PFSK-1 (cell line): ENCODE data around the gene SSR2.
A peak's percentile ranks its signal among the peaks of the same experiment; 100 is the strongest.

Source experiments
- FOXP2 ChIP-seq: optimal IDR thresholded peaks from 2 replicates; pipeline ENCODE3; 2011; ENCODE audit warnings: borderline replicate concordance, control low read depth, inconsistent platforms; ENCODE audit not compliant: insufficient read depth; ENCODE audit errors: extremely low read length, extremely low read depth
- POLR2AphosphoS5 ChIP-seq: IDR thresholded peaks from 2 replicates; pipeline ENCODE4 v1.6.1; 2012; ENCODE audit warnings: low read depth, mild to moderate bottlenecking, control low read depth, low read length, moderate library complexity
- SIN3A ChIP-seq: IDR thresholded peaks from 2 replicates; pipeline ENCODE4 v1.6.1; 2012; ENCODE audit warnings: mild to moderate bottlenecking, low read length, moderate library complexity, borderline replicate concordance; ENCODE audit not compliant: insufficient read depth
- TAF1 ChIP-seq: IDR thresholded peaks from 2 replicates; pipeline ENCODE4 v1.6.1; 2012; ENCODE audit warnings: low read length, control low read depth, borderline replicate concordance; ENCODE audit not compliant: insufficient read depth
- TF ChIP-seq, protein P1 (sequence below), 2 experiments: IDR thresholded peaks; 2 replicates each; pipeline versions ENCODE4 v1.6.1 to v1.8.0; 2011 to 2012; ENCODE audit warnings: low read depth in 2 of 2, low read length in 2 of 2, control low read depth in 1 of 2, inconsistent platforms in 1 of 2, mild to moderate bottlenecking in 1 of 2, moderate library complexity in 1 of 2; ENCODE audit not compliant: insufficient read depth in 1 of 2

Gene SSR2

DNA sequence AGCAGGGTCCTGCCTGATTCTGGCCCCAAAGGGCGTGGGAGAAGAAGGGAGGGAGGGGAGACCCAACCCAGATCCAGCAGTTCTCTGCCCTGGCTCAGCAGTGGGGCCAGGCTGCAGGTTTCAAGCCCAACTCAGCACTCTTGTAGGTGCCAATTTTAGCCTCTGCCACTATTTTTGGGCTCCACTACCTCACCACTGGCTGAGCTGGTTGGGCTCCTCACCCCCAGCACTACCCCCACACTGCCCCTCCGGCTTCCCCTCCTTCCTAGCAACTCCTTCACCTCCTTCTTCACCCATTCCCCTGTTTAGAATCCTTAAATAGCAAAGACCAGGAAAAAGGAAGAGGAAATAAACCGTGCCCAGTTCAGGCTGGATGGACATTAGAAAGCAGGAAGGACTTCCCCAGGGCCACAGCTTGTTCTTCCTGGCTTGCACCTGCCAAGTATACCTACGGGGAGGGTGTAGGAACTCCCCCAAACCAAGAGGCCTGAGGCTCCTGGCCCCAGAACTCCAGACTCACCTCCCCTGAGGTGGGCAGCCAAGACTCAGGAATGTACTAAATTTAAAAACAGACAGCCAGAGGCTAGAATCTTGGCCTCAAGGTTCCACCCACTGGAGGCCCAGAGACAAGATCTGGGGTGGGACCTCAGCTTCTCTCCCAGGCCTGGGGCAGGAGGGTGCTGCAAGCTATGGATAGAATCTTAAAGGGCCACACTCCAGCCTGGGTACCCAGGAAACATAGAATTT, 41.0 kb downstream of the SSR2 start:
- no peak for TF ChIP-seq POLR2AphosphoS5
- TF ChIP-seq FOXP2: no peak
- no peak for TF ChIP-seq TAF1
- no peak for TF ChIP-seq SIN3A
- TF ChIP-seq, protein P1, sequence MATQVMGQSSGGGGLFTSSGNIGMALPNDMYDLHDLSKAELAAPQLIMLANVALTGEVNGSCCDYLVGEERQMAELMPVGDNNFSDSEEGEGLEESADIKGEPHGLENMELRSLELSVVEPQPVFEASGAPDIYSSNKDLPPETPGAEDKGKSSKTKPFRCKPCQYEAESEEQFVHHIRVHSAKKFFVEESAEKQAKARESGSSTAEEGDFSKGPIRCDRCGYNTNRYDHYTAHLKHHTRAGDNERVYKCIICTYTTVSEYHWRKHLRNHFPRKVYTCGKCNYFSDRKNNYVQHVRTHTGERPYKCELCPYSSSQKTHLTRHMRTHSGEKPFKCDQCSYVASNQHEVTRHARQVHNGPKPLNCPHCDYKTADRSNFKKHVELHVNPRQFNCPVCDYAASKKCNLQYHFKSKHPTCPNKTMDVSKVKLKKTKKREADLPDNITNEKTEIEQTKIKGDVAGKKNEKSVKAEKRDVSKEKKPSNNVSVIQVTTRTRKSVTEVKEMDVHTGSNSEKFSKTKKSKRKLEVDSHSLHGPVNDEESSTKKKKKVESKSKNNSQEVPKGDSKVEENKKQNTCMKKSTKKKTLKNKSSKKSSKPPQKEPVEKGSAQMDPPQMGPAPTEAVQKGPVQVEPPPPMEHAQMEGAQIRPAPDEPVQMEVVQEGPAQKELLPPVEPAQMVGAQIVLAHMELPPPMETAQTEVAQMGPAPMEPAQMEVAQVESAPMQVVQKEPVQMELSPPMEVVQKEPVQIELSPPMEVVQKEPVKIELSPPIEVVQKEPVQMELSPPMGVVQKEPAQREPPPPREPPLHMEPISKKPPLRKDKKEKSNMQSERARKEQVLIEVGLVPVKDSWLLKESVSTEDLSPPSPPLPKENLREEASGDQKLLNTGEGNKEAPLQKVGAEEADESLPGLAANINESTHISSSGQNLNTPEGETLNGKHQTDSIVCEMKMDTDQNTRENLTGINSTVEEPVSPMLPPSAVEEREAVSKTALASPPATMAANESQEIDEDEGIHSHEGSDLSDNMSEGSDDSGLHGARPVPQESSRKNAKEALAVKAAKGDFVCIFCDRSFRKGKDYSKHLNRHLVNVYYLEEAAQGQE (IDR thresholded peaks at IDR 0.05; ENCODE audit: insufficient read depth in 1 of 2, low read depth in 2 of 2, low read length in 2 of 2): no peak

DNA sequence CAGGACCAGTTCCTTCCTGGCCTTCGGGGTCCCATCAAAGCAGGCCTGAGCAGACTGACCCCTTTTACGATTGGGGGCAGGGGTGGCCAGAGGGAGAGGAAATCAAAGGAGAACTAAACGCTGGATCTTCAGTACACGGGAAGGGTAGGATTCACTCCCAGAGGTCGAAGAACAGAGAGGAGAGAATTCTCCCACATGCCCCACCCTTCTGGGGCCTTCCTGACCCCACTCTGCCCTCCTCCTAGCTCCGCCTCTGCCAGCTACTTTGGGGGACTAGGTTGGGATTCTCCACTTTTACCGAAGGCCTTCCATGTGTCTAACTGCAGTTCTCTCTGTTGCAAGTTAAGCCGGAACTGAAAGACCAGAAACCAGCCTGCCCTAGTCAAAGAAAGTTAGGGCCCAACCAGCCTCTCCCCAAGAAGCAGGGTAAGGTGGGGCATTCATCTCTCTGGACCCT, 41.8 kb downstream of the SSR2 start:
- no peak for TF ChIP-seq SIN3A
- 0 out of 2 replicates have a peak, but pooled peaks have one; percentile 45 for TF ChIP-seq TAF1
- TF ChIP-seq POLR2AphosphoS5: 0 out of 2 replicates have a peak, but pooled peaks have one; percentile 7

DNA sequence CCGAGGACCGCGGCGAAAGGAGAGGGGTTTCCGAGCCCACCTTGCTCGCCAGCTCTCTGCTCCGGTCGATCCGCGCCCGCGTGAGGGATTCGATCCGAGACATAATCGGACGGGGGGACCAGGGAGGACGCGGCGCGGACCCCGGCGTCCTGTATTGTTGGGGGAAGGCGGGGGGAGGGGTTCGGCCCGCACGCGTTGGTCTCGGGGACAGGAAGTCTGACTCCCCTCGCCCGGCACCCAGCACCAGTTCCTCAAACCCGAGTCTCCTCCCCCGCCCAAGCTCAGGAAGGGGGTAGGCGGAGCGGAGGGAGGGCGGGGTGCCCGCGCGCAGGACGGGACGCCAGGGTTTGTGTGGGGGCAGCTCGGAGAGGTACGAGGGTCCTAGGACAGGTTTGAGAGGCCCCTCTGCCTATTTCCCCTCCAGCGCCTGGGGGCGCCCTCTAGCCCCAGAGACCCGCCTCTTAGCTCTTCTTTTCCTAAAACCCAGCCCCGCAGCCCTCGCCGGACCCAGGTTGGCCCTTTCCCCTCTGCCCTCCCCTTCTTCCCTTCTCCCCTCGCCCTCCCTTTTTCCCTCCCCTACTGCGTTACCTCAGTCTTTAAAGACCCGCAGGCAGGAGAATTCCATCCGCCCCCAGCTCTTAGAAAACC, 42.3 kb downstream of the SSR2 start, which contains the start of gene ARHGEF2:
Gene ARHGEF2, minus strand, starts transcription at position 223 of the 648 bp plus-strand sequence. Its CDS starts 120 bp downstream, at position 103.
- TF ChIP-seq FOXP2: no peak
- peak; percentile 60; the same call in 1 of the 2 replicates for TF ChIP-seq POLR2AphosphoS5

DNA sequence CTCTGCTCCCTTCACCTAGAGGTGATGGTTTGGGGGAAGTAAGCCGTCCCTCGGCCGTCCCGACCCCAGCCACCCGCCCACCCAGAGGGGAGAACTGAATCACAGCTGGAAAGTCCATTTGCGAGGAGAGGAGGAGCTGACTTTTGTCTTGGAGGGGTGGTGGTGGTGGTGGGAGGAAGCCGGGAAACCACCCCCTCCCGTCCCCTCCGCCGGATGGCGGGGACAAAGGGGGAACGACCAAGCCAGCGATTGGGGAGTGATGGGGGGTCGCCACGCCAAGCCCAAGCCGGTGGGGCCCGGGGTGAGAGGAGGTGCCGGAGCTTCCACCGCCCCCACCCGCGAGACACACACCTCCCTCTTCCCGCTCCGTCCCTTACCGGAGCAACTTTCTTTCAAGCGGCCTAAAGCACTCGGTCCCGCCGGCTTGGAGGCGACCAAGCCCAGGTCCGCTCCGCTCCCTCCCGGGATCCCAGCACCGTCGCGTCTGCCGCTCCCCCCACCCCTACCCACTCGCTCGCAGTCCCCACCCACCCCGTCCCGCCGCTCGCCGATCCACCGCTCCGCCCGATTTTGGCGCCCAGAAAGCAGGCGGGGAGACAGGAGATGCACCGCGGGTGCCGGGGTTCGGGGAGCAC, 42.9 kb downstream of the SSR2 start:
- TF ChIP-seq FOXP2 (no peak), TAF1 (no peak), SIN3A (no peak), POLR2AphosphoS5 (no peak)
- TF ChIP-seq, protein P1 (IDR thresholded peaks at IDR 0.05; ENCODE audit: insufficient read depth in 1 of 2, low read depth in 2 of 2, low read length in 2 of 2): no peak

DNA sequence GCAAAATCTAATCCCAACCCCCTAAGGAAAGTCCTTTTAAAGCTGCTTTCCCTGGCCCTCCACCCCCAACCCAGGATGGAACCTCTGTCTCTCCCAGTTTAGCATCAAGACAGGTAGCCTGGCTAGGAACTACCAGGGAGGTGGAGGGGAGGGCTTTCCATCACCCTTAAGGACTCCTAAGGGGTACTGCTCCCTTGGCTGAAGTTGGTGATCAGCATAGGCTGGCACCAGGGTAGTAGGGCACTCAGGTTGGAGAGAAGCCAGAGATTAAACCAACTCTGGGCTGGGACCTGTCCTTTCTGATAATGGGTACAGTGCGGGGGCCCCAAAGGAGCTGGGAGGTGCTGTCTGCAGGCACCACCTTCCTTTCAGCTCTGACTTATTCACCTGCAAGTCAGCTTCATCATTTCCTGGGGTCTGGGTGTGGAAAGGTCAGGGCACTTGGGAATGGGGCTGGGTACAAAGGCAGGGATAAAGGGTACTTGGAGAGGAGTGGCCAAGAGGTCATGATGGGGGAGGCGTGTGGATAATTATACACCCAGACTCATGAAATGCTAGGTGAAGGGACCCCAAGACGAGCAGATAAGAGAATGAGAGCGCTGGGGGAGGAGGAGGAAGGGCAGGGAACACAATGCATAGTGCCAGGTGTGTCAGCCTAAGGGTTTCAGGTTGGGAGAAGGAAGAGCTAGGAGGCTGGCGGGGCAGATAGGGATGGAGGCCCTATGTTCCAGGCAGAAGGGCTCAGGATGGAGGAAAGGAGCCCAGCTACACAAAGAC, 43.6 kb downstream of the SSR2 start:
- TF ChIP-seq SIN3A: no peak
- no peak for TF ChIP-seq POLR2AphosphoS5
- TF ChIP-seq, protein P1 (IDR thresholded peaks at IDR 0.05; ENCODE audit: insufficient read depth in 1 of 2, low read depth in 2 of 2, low read length in 2 of 2): no peak
- TF ChIP-seq TAF1: no peak
- TF ChIP-seq FOXP2: no peak
